HepG2 (cell line): ENCODE data around the gene ATP13A2. TPM values are rescaled to one million over a fixed set of nuclear protein-coding genes. Genes with fewer than 3 reads are reported as not detected.
A peak's percentile ranks its signal among the peaks of the same experiment; 100 is the strongest.

Experiments used
- FOSL2 ChIP-seq: sonication (generic); formaldehyde crosslinking; IDR thresholded peaks from 2 replicates; pipeline ENCODE4 v1.4.0; 2020; ENCODE audit warnings: missing genetic modification reagents
- FOXK1 ChIP-seq: sonication (generic); formaldehyde crosslinking; IDR thresholded peaks from 2 replicates; pipeline ENCODE4 v1.4.0; 2020; ENCODE audit warnings: low read depth, missing genetic modification reagents, borderline replicate concordance
- GATAD2A ChIP-seq: IDR thresholded peaks from 2 replicates; pipeline ENCODE4 v1.6.1; 2016
- IRF2 ChIP-seq: IDR thresholded peaks from 2 replicates; pipeline ENCODE4 v1.6.1; 2018; ENCODE audit warnings: missing genetic modification reagents, missing compliant biosample characterization
- KDM5B ChIP-seq: sonication (generic); formaldehyde crosslinking; IDR thresholded peaks from 2 replicates; pipeline ENCODE4 v1.4.0; 2020; ENCODE audit warnings: missing genetic modification reagents, mild to moderate bottlenecking, borderline replicate concordance
- NFKB2 ChIP-seq: sonication (generic); formaldehyde crosslinking; IDR thresholded peaks from 2 replicates; pipeline ENCODE4 v1.4.0; 2020; ENCODE audit warnings: missing genetic modification reagents, borderline replicate concordance
- SETDB1 ChIP-seq: sonication (generic); formaldehyde crosslinking; IDR thresholded peaks from 2 replicates; pipeline ENCODE4 v1.5.1; 2020; ENCODE audit warnings: missing genetic modification reagents, mild to moderate bottlenecking, borderline replicate concordance
- SOX5 ChIP-seq: IDR thresholded peaks from 2 replicates; pipeline ENCODE4 v1.6.1; 2016; ENCODE audit warnings: borderline replicate concordance
- TCF7 ChIP-seq: sonication (generic); IDR thresholded peaks from 2 replicates; pipeline ENCODE4 v1.6.1; 2016; ENCODE audit warnings: antibody characterized with exemption, low read depth
- YY1 ChIP-seq: IDR thresholded peaks from 2 replicates; pipeline ENCODE4 v1.6.1; 2011; ENCODE audit warnings: low read length, low read depth, moderate library complexity, mild to moderate bottlenecking; ENCODE audit not compliant: insufficient read depth, insufficient replicate concordance
- ZBTB7A ChIP-seq: sonication (generic); formaldehyde crosslinking; IDR thresholded peaks from 2 replicates; pipeline ENCODE4 v1.8.0; 2022; ENCODE audit warnings: mild to moderate bottlenecking, missing genetic modification reagents
- ZNF230 ChIP-seq: sonication (generic); formaldehyde crosslinking; IDR thresholded peaks from 2 replicates; pipeline ENCODE4 v1.4.0; 2020; ENCODE audit warnings: mild to moderate bottlenecking, missing genetic modification reagents
- ZNF234 ChIP-seq: sonication (generic); formaldehyde crosslinking; conservative IDR thresholded peaks from 2 replicates; pipeline ENCODE4 v1.5.1; 2020; ENCODE audit warnings: mild to moderate bottlenecking, missing genetic modification reagents
- ZNF33A ChIP-seq: sonication (generic); formaldehyde crosslinking; IDR thresholded peaks from 2 replicates; pipeline ENCODE4 v1.5.1; 2020; ENCODE audit warnings: missing genetic modification reagents, mild to moderate bottlenecking, moderate library complexity, borderline replicate concordance
- ZNF496 ChIP-seq: sonication (generic); formaldehyde crosslinking; IDR thresholded peaks from 2 replicates; pipeline ENCODE4 v1.8.1; 2023; ENCODE audit warnings: mild to moderate bottlenecking, moderate library complexity, missing genetic modification reagents; ENCODE audit not compliant: insufficient replicate concordance
- ZNF644 ChIP-seq: IDR thresholded peaks from 2 replicates; pipeline ENCODE4 v1.6.1; 2016; ENCODE audit warnings: low read depth
- polyA plus RNA-seq, 8 experiments: library from polyadenylated mRNA; depleted of rRNA in 3 of 8; stranded (reverse) in 7 of 8; unstranded in 1 of 8; fragments of >200 nt; fragmentation: Illumina TruSeq in 4 of 8; extraction: Trizol in 4 of 8; gene quantifications; 2 replicates each; pipeline versions ENCODE4 v1.2.1 to v1.2.3, GENCODE V29; 2011 to 2016; ENCODE audit warnings: low read depth in 4 of 8, missing spikeins in 1 of 8, mixed read lengths in 1 of 8; ENCODE audit not compliant: insufficient read depth in 1 of 8
- total RNA-seq, 5 experiments: library from RNA; depleted of rRNA; stranded (reverse); fragments of >200 nt; fragmentation: Illumina TruSeq; extraction: Trizol; gene quantifications; 2 replicates each; pipeline ENCODE4 v1.2.3, GENCODE V29; 2016; ENCODE audit warnings: low read depth in 1 of 5
- TF ChIP-seq, protein P1 (sequence below), 2 experiments: fragments of 450-650 bp in 1 of 2; sonication (generic) in 1 of 2; formaldehyde crosslinking; IDR thresholded peaks; 2 replicates each; pipeline versions ENCODE4 v1.5.0 to v1.8.0; 2020 to 2022; ENCODE audit warnings: mild to moderate bottlenecking in 1 of 2, missing genetic modification reagents in 1 of 2
- TF ChIP-seq, protein P2 (sequence below): IDR thresholded peaks from 2 replicates; pipeline ENCODE4 v1.6.1; 2016; ENCODE audit warnings: mild to moderate bottlenecking
- TF ChIP-seq, protein P3 (sequence below): sonication (generic); formaldehyde crosslinking; IDR thresholded peaks from 2 replicates; pipeline ENCODE4 v1.4.0; 2020; ENCODE audit warnings: missing genetic modification reagents
- TF ChIP-seq, protein P4 (sequence below): IDR thresholded peaks from 2 replicates; pipeline ENCODE4 v1.6.1; 2016; ENCODE audit warnings: low read depth, control low read depth
- TF ChIP-seq, protein P5 (sequence below): sonication (generic); formaldehyde crosslinking; conservative IDR thresholded peaks from 2 replicates; pipeline ENCODE4 v1.4.0; 2020; ENCODE audit warnings: missing genetic modification reagents
- TF ChIP-seq, protein P6 (sequence below): sonication (generic); formaldehyde crosslinking; IDR thresholded peaks from 2 replicates; pipeline ENCODE4 v1.5.1; 2020; ENCODE audit warnings: mild to moderate bottlenecking, missing genetic modification reagents, borderline replicate concordance
- TF ChIP-seq, protein P7 (sequence below): sonication (generic); formaldehyde crosslinking; IDR thresholded peaks from 2 replicates; pipeline ENCODE4 v1.8.1; 2023; ENCODE audit warnings: mild to moderate bottlenecking, missing genetic modification reagents, borderline replicate concordance

ATP13A2 gene
- total and polyA plus RNA-seq, 2 of the 13 experiments (the other 11 are each of a cell fraction or from before 2014, with no cell fraction given) = 13.2 to 16.2 TPM

DNA sequence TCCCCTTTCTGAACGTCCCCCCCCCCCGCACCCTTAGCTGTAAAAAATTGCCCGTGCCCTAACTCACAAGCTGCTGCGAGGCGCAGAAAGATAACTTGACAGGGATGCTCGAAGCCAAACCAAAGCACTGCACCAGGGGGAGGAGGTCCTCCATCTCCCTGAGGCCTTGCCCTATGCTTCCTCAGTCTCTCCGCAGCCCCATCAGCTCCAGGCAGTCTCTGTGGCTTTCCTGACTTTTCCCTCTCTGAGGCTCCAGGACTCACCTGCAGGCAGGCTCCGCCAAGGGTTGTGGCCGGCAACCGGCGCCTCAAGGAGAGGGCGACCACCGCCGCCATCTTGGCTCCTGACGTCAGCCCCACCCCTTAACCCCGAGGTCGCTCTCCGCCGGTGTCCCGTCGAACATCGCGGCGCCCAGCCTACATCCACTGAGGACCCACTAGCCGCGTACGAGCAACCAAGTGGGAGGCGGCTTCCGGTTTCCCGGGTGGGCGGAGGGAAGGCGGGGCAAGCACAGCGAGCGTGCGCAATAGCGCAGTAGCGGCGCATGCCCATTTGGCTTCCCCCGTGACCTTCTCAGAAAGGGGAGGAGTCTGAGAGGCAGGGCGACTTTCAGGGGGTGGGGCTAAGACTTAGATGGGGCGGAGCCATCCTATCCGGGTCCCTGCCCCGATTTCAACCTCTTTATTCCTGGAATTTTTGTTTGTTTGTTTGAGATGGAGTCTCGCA, 42.1 kb upstream of the ATP13A2 start, which contains the start of gene SDHB (continued):
- TF ChIP-seq, protein P1, sequence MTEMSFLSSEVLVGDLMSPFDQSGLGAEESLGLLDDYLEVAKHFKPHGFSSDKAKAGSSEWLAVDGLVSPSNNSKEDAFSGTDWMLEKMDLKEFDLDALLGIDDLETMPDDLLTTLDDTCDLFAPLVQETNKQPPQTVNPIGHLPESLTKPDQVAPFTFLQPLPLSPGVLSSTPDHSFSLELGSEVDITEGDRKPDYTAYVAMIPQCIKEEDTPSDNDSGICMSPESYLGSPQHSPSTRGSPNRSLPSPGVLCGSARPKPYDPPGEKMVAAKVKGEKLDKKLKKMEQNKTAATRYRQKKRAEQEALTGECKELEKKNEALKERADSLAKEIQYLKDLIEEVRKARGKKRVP (CRISPR knock-in tag; IDR thresholded peaks at IDR 0.05) = no peak; a peak in 1 of 4 replicates
- TF ChIP-seq YY1 = peak; percentile 97
- peak; percentile 35; the same call in 1 of the 2 replicates for TF ChIP-seq SOX5 (CRISPR knock-in tag)
- TF ChIP-seq FOXK1 (CRISPR knock-in tag) = peak; percentile 76; the same call in 1 of the 2 replicates
- no peak for TF ChIP-seq ZNF230 (CRISPR knock-in tag)
- TF ChIP-seq ZNF234 (CRISPR knock-in tag) = no peak
- TF ChIP-seq FOSL2 = peak; percentile 40; the same call in 1 of the 2 replicates
- peak; percentile 71; the same call in 1 of the 2 replicates for TF ChIP-seq ZBTB7A
- TF ChIP-seq, protein P2, sequence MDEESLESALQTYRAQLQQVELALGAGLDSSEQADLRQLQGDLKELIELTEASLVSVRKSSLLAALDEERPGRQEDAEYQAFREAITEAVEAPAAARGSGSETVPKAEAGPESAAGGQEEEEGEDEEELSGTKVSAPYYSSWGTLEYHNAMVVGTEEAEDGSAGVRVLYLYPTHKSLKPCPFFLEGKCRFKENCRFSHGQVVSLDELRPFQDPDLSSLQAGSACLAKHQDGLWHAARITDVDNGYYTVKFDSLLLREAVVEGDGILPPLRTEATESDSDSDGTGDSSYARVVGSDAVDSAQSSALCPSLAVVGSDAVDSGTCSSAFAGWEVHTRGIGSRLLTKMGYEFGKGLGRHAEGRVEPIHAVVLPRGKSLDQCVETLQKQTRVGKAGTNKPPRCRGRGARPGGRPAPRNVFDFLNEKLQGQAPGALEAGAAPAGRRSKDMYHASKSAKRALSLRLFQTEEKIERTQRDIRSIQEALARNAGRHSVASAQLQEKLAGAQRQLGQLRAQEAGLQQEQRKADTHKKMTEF (CRISPR knock-in tag) = no peak
- TF ChIP-seq NFKB2 = peak; percentile 78; the same call in 1 of the 2 replicates
- no peak for TF ChIP-seq ZNF496 (CRISPR knock-in tag)
- TF ChIP-seq ZNF33A (CRISPR knock-in tag) = 0 out of 2 replicates have a peak, but pooled peaks have one; percentile 49
- no peak for TF ChIP-seq SETDB1 (CRISPR knock-in tag)
- TF ChIP-seq KDM5B (CRISPR knock-in tag) = peak; percentile 23; the same call in 1 of the 2 replicates
- TF ChIP-seq, protein P3, sequence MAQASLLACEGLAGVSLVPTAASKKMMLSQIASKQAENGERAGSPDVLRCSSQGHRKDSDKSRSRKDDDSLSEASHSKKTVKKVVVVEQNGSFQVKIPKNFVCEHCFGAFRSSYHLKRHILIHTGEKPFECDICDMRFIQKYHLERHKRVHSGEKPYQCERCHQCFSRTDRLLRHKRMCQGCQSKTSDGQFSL (CRISPR knock-in tag) = no peak
- TF ChIP-seq, protein P4, sequence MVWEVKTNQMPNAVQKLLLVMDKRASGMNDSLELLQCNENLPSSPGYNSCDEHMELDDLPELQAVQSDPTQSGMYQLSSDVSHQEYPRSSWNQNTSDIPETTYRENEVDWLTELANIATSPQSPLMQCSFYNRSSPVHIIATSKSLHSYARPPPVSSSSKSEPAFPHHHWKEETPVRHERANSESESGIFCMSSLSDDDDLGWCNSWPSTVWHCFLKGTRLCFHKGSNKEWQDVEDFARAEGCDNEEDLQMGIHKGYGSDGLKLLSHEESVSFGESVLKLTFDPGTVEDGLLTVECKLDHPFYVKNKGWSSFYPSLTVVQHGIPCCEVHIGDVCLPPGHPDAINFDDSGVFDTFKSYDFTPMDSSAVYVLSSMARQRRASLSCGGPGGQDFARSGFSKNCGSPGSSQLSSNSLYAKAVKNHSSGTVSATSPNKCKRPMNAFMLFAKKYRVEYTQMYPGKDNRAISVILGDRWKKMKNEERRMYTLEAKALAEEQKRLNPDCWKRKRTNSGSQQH = peak; percentile 73; the same call in 1 of the 2 replicates
- TF ChIP-seq, protein P5, sequence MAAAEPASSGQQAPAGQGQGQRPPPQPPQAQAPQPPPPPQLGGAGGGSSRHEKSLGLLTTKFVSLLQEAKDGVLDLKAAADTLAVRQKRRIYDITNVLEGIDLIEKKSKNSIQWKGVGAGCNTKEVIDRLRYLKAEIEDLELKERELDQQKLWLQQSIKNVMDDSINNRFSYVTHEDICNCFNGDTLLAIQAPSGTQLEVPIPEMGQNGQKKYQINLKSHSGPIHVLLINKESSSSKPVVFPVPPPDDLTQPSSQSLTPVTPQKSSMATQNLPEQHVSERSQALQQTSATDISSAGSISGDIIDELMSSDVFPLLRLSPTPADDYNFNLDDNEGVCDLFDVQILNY (CRISPR knock-in tag) = 0 out of 2 replicates have a peak, but pooled peaks have one; percentile 38
- TF ChIP-seq, protein P6, sequence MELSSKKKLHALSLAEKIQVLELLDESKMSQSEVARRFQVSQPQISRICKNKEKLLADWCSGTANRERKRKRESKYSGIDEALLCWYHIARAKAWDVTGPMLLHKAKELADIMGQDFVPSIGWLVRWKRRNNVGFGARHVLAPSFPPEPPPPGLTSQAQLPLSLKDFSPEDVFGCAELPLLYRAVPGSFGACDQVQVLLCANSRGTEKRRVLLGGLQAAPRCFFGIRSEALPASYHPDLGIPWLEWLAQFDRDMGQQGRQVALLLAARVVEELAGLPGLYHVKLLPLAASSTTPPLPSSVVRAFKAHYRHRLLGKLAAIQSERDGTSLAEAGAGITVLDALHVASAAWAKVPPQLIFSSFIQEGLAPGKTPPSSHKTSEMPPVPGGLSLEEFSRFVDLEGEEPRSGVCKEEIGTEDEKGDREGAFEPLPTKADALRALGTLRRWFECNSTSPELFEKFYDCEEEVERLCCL (CRISPR knock-in tag) = no peak
- TF ChIP-seq TCF7 = no peak
- peak; percentile 78; the same call in 1 of the 2 replicates for TF ChIP-seq IRF2 (CRISPR knock-in tag)
- TF ChIP-seq GATAD2A = peak; percentile 63
- TF ChIP-seq, protein P7, sequence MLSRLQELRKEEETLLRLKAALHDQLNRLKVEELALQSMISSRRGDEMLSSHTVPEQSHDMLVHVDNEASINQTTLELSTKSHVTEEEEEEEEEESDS (CRISPR knock-in tag) = no peak
- TF ChIP-seq ZNF644 (CRISPR knock-in tag) = no peak
